Lung (tissue), 12 donors: Measurements from ENCODE around the gene ELK1. TPM values are rescaled to one million over a fixed set of nuclear protein-coding genes. Genes with fewer than 3 reads are reported as not detected.
"Not testable (repeated sequence)": the region's sequence is repeated elsewhere in the genome, so short reads cannot be mapped to it uniquely, and the experiment has no call there.

Experiments
- ATAC-seq: fragments of 200-7000 bp; cut with Tn5 transposase; one replicate; pipeline ENCODE4 v1.9.1; 2020; ENCODE audit warnings: moderate number of reproducible peaks; ENCODE audit not compliant: insufficient read depth, low FRiP score
- DNase-seq, 3 donors: peaks; one replicate each; pipeline ENCODE4 v3.0.0-alpha.2; 2013 to 2017
- H3K27ac ChIP-seq, 2 donors: one replicate each; pipeline ENCODE4 v1.5.1; 2013; ENCODE audit warnings: mild to moderate bottlenecking in 2 of 2, moderate library complexity in 2 of 2, control low read depth in 1 of 2, inconsistent platforms in 1 of 2, low read depth in 1 of 2, low read length in 1 of 2
- H3K27me3 ChIP-seq, 3 donors: one replicate each; pipeline ENCODE4 v1.5.1; 2013; ENCODE audit warnings: low read length in 2 of 3; ENCODE audit not compliant: control insufficient read depth in 3 of 3, insufficient read depth in 3 of 3
- H3K36me3 ChIP-seq, 4 donors: one replicate each; pipeline ENCODE4 v1.5.1; 2013; ENCODE audit warnings: low read length in 4 of 4, mild to moderate bottlenecking in 1 of 4, moderate library complexity in 1 of 4; ENCODE audit not compliant: control insufficient read depth in 4 of 4, insufficient read depth in 4 of 4
- H3K4me1 ChIP-seq, 5 donors: one replicate each; pipeline ENCODE4 v1.5.1; 2013; ENCODE audit warnings: low read length in 5 of 5, mild to moderate bottlenecking in 2 of 5, moderate library complexity in 1 of 5; ENCODE audit not compliant: control insufficient read depth in 5 of 5, insufficient read depth in 5 of 5
- H3K4me3 ChIP-seq: one replicate; pipeline ENCODE4 v1.5.1; 2013; ENCODE audit warnings: mild to moderate bottlenecking, control low read depth, moderate library complexity
- H3K9ac ChIP-seq, 2 donors: one replicate each; pipeline ENCODE4 v1.5.1; 2013; ENCODE audit warnings: low read length in 2 of 2, control low read depth in 1 of 2; ENCODE audit not compliant: insufficient read depth in 1 of 2
- H3K9me3 ChIP-seq, 4 donors: one replicate each; pipeline ENCODE4 v1.5.1; 2013; ENCODE audit warnings: low read length in 3 of 4, mild to moderate bottlenecking in 1 of 4, moderate library complexity in 1 of 4; ENCODE audit not compliant: control insufficient read depth in 4 of 4, insufficient read depth in 3 of 4
- CTCF ChIP-seq: IDR thresholded peaks from 2 replicates; pipeline ENCODE4 v1.5.1; 2012; ENCODE audit warnings: mild to moderate bottlenecking; ENCODE audit errors: control extremely low read depth, extremely low read depth
- WGBS, 2 donors: extraction: QIAGEN DNeasy Blood & Tissue Kit; methylation state at CpG; one replicate each; pipeline ENCODE4 v1.1.7; 2013; 5-methylcytosine and 5-hydroxymethylcytosine counted together
- polyA plus RNA-seq, 2 donors: library from polyadenylated mRNA; stranded (reverse); fragments of 200-250 nt; gene quantifications; one replicate each; pipeline ENCODE4 v1.2.1, GENCODE V29; 2013
- total RNA-seq, 2 donors: library from RNA; depleted of rRNA in 1 of 2; stranded (reverse); fragments of >200 nt in 1 of 2; gene quantifications; one replicate each; pipeline ENCODE4 v1.2.1, GENCODE V29; 2014 to 2021
- donor health status: control.
- donor health status: control.
- donor health status: Bipolar disorder and iron deficiency.
- donor health status: healthy.
- donor health status: DM: yes; HTN: yes; CAD: no.

Gene ELK1
- total and polyA plus RNA-seq, 4 donors: 9.8 to 37.6 (median 26.2) TPM

GRCh38 chrX:47674776-47675175 is 24.4 kb upstream of the ELK1 start:
- no peak for TF ChIP-seq CTCF
- Histone ChIP-seq H3K27ac (no peak overlapping the region), H3K9ac (no peak overlapping the region), H3K27me3 (no peaks in the 10 kb centered on the region), H3K4me3 (no peak overlapping the region), H3K36me3 (no peaks in the 10 kb centered on the region), H3K4me1 (no peaks in the 10 kb centered on the region), H3K9me3 (peaks cover 0 to 2% (median 0%) of the 10 kb centered on the region in 4 donors)
- no peak for DNase-seq
- 71 to 87% methylated on average over 5 of the region's 5 CpGs for WGBS, 2 donors
- ATAC-seq: no peak

- not testable (repeated sequence) for H3K4me1 ChIP-seq, H3K9me3 ChIP-seq, DNase-seq, H3K36me3 ChIP-seq, H3K9ac ChIP-seq, H3K27ac ChIP-seq, ATAC-seq, H3K4me3 ChIP-seq, H3K27me3 ChIP-seq
- 80 to 90% methylated on average over 4 of the region's 4 CpGs for WGBS, 2 donors
Measured at GRCh38 chrX:47665797-47666196, 15.4 kb upstream of the ELK1 start.

GRCh38 chrX:47664737-47665136 is 14.4 kb upstream of the ELK1 start:
- no peak overlapping the region for H3K9ac ChIP-seq
- no peaks in the 10 kb centered on the region for H3K9me3 ChIP-seq
- no peak overlapping the region for H3K4me3 ChIP-seq
- DNase-seq (no peak), ATAC-seq (no peak)
- H3K4me1 ChIP-seq: no peaks in the 10 kb centered on the region
- 80 to 95% methylated on average over 5 of the region's 5 CpGs for WGBS, 2 donors
- no peaks in the 10 kb centered on the region for H3K36me3 ChIP-seq
- H3K27me3 ChIP-seq: no peaks in the 10 kb centered on the region
- no peak overlapping the region for H3K27ac ChIP-seq
- TF ChIP-seq CTCF: no peak

GRCh38 chrX:47662144-47662657 is 11.8 kb upstream of the ELK1 start:
- Histone ChIP-seq H3K27me3 (no peaks in the 10 kb centered on the region), H3K36me3 (peaks cover 0 to 2% (median 0%) of the 10 kb centered on the region in 4 donors), H3K4me3 (no peak overlapping the region), H3K9me3 (no peaks in the 10 kb centered on the region), H3K9ac (no peak overlapping the region), H3K4me1 (no peaks in the 10 kb centered on the region), H3K27ac (peak overlapping the region; percentile 15 to 50)
- ATAC-seq (no peak), DNase-seq (no peak)
- 52 to 100% methylated on average over 1 of the region's 1 CpG for WGBS, 2 donors
- no peak for TF ChIP-seq CTCF
